ENCODE results near the gene DNTT.

DNTT gene

DNA sequence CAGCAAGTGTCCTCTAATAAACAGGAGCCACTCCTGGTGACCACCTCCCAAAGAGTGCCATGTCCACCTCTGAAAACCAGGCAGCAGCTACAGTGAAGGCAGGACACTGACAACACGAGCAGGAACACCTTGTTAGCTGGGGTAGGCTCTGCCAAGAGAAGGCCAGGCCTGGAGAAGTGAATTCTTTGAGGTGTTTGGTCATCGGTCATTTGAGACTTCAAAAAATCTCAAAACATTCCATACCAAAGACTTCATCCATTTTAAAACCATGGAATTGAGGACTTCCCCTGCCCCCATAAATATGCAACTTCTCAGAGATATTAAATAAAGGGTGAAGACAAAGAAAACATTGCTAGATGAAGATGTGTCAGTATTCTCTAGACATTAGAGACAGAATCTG, 82.9 kb downstream of the DNTT start:
- no peak for DNase-seq

DNA sequence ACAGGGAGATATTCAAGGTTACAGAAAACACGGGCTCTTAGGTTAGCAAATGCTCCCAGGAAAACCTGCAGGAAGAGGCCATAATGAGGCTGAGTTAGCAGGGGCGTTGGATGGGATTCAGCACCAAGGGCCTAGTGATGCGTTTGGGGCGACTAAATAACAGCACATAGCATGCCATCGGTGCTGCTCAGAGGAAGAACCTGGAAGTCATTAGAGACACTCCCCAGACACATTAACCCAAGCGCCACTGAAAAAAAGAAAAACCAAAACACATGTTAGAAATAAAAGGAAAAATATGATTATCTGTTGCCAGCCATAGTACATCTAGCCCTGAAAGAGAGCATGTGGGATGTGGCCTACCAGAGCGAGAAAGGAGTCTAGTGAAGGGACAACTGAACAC, 83.4 kb downstream of the DNTT start:
- no peak for DNase-seq

All from stimulated activated CD4-positive, alpha-beta T cell treated with anti-CD3 and anti-CD28 coated beads, Interleukin-4, amount 100 ng/mL, for 4 hours (primary cell).